Brain microvascular endothelial cell (primary cell): Measurements from ENCODE around the gene MYH9.

Source experiments
- DNase-seq: peaks from one replicate; pipeline ENCODE4 v3.0.0-alpha.2; 2020
- H3K27ac ChIP-seq: fragments of 250-450 bp; sonication (Bioruptor Pico); 2 replicates; pipeline ENCODE4 v1.5.1; 2020; ENCODE audit warnings: mild to moderate bottlenecking, moderate library complexity
- H3K27me3 ChIP-seq: fragments of 250-450 bp; sonication (Bioruptor Pico); replicated peaks from 2 replicates; pipeline ENCODE4 v1.5.1; 2020; ENCODE audit warnings: mild to moderate bottlenecking
- H3K36me3 ChIP-seq: fragments of 250-450 bp; sonication (Bioruptor Pico); replicated peaks from 2 replicates; pipeline ENCODE4 v1.5.1; 2020; ENCODE audit warnings: mild to moderate bottlenecking
- H3K4me3 ChIP-seq: 2 replicates; pipeline ENCODE4 v1.5.1; 2011; ENCODE audit warnings: low read depth, mild to moderate bottlenecking, control low read depth, low read length, moderate library complexity
- in situ Hi-C: cut with HindIII; loops from 2 replicates; pipeline ENCODE4 v1.10.0; 2017; ENCODE audit warnings: low sequenced_read_pairs, low pct_ligation_motif_present
- TF ChIP-seq, protein P1 (sequence below): IDR thresholded peaks from 2 replicates; pipeline ENCODE4 v1.5.1; 2011; ENCODE audit warnings: low read depth, mild to moderate bottlenecking, moderate library complexity, low read length, control low read depth, inconsistent platforms; ENCODE audit errors: missing control alignments

The MYH9 gene

GRCh38 chr22:36356708-36357624 is 30.8 kb downstream of the MYH9 start:
- H3K4me3 ChIP-seq: no peak overlapping the region
- H3K27ac ChIP-seq: peak overlapping the region; percentile 91
- H3K27me3 ChIP-seq: no peaks in the 10 kb centered on the region
- TF ChIP-seq, protein P1, sequence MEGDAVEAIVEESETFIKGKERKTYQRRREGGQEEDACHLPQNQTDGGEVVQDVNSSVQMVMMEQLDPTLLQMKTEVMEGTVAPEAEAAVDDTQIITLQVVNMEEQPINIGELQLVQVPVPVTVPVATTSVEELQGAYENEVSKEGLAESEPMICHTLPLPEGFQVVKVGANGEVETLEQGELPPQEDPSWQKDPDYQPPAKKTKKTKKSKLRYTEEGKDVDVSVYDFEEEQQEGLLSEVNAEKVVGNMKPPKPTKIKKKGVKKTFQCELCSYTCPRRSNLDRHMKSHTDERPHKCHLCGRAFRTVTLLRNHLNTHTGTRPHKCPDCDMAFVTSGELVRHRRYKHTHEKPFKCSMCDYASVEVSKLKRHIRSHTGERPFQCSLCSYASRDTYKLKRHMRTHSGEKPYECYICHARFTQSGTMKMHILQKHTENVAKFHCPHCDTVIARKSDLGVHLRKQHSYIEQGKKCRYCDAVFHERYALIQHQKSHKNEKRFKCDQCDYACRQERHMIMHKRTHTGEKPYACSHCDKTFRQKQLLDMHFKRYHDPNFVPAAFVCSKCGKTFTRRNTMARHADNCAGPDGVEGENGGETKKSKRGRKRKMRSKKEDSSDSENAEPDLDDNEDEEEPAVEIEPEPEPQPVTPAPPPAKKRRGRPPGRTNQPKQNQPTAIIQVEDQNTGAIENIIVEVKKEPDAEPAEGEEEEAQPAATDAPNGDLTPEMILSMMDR: no peak
- no peak for DNase-seq
- in situ Hi-C loops: no loop called here
- H3K36me3 ChIP-seq: peaks cover 54% of the 10 kb centered on the region

DNA sequence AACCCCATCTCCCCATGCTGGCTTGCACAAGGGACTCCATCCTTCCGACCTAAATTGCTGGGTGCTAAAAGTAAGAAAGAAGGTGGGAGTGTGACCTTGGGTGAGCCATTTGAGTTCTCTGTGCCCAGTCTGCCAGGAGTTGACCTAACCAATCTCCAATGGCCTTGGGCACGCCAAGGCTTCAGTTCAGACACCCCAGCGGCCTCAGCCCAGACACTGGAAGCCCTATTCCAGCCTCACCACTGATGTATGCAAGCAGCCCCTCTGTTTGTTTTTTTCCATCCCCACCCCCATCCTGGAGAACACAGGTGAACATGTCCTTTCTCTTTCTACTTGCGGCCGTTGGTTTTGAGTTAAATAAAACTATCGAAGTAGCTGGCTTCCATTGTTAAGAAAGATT is 31.9 kb downstream of the MYH9 start:
- TF ChIP-seq, protein P1: no peak
- no peaks in the 10 kb centered on the region for H3K27me3 ChIP-seq
- peak overlapping the region; percentile 91 for H3K27ac ChIP-seq
- no peak for DNase-seq
- no peak overlapping the region for H3K4me3 ChIP-seq
- peaks cover 54% of the 10 kb centered on the region for H3K36me3 ChIP-seq
- in situ Hi-C loops: no loop called here

GRCh38 chr22:36355362-36355761 is 32.4 kb downstream of the MYH9 start:
- H3K36me3 ChIP-seq: peaks cover 50% of the 10 kb centered on the region
- TF ChIP-seq, protein P1: no peak
- peak overlapping the region; percentile 91 for H3K27ac ChIP-seq
- in situ Hi-C loops: no loop called here
- no peak overlapping the region for H3K4me3 ChIP-seq
- DNase-seq: no peak
- no peaks in the 10 kb centered on the region for H3K27me3 ChIP-seq

DNA sequence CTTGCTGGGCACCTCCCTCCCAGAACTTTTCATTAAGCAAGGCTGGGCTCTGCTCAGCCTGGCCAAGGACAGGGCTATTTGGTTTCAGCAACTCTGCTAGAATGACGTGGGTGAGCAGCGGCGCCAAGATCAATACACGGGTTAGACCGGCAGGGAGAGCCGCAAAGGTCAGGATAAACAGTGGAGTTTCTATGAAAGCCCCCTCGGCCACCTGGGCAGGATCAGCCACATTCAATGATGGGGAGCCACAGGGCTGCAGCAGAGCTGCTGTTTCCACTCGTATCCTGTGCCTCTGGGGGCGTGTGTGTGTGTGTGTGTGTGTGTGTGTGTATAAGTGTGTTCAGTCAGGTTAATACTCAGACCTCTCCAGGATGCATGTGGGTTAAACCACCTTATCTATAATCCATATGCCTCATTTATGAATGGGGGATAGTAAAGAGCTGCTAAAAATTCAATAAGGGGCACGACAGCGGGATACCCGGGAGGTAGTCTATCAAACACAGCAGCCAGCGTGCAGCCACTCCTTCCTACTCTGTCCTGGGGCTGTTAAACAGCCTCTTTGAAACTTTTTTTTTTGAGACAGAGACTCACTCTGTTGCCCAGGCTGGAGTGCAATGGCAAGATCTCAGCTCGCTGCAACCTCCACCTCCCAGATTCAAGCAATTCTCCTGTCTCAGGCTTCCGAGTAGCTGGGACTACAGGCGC is 34.8 kb downstream of the MYH9 start:
- TF ChIP-seq, protein P1: no peak
- in situ Hi-C loops: no loop called here
- Histone ChIP-seq H3K27me3 (no peaks in the 10 kb centered on the region), H3K27ac (peak overlapping the region; percentile 91), H3K36me3 (peaks cover 43% of the 10 kb centered on the region), H3K4me3 (no peak overlapping the region)
- peak; percentile 77 for DNase-seq

DNA sequence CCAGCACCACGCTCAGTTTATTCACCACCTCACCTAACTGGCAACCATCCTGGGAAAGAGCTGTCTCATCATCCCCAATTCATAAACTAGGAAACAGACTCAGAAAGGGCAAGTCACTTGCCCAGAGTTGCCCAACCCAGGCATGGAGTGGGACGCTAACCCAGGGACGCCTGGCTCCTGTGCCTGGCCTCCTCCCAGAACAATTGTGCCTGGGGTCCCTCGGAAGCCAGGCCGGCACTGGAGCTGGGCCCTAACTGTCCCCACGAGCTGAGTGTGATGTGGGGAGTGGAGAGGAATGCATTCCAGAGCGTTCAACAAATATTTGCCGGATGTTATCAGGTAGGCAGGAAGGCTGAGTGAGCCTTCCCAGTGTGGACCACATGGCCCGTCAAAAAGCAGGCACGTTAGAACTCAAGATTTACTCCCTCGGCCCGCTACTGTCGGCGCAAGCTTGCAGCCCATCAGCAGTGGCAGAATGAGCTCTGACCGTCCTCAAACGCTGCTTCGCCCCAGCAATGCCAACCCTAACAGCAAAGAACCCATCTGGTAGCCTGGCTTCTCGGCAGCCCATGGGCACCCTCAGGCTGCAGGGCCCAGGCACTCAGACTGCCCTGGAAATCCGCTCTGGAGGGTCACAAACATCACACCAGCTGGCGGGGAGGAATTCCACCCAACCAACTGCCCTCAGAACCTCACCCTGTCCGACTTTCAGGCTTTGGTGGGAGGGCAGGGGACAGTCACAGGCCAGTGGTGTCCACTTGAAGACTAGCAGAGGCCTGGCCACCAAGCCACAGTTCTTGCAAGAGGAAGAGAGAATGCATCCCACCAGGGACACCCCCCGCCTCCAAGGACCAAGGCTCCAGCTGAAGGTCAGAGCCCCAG is 35.6 kb downstream of the MYH9 start:
- Histone ChIP-seq H3K27ac (peak overlapping the region; percentile 91), H3K36me3 (peaks cover 40% of the 10 kb centered on the region)
- in situ Hi-C loops: no loop called here

More for the DNA sequence above, 35.6 kb downstream of the MYH9 start:
- Histone ChIP-seq H3K4me3 (peak overlapping the region; percentile 12), H3K27me3 (no peaks in the 10 kb centered on the region)
- TF ChIP-seq, protein P1: no peak
- no peak for DNase-seq
